ENCODE data around the gene FYB1.
"Not testable (repeated sequence)": the region's sequence is repeated elsewhere in the genome, so short reads cannot be mapped to it uniquely, and the experiment has no call there.

FYB1 gene

DNA sequence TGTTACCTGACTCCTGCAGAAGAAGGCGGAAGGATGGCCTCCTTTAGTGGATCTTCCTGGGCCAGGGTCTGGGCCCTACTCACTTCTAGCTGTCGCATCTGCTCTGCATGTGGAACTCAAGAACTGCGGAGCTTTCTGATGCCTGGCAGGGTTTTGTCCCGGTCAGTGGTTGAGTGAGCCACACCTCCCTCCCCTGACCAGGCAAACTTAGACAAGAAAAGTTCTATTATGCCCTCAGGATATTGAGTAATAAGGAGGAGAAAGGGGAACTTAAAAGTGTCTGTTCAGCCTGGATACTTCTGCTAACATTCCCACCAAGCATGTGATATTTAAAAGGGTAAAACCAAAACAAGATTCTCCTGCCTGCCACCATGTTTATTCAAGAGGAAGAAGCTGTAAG lies at the start of gene FYB1:
FYB1 (minus strand) TSS at position 127 of the 400 bp plus-strand sequence. CDS start 16,603 bp downstream, outside the sequence.
- DNase-seq (ENCODE audit: low read depth in 2 of 2): no peak

- no peak for DNase-seq (ENCODE audit: low read depth in 2 of 2)
These were observed 47.8 kb upstream of the FYB1 start for GRCh38 chr5:39267186-39267585.

GRCh38 chr5:39266442-39266841 lies 47.1 kb upstream of the FYB1 start:
- no peak for DNase-seq (ENCODE audit: low read depth in 2 of 2)

DNA sequence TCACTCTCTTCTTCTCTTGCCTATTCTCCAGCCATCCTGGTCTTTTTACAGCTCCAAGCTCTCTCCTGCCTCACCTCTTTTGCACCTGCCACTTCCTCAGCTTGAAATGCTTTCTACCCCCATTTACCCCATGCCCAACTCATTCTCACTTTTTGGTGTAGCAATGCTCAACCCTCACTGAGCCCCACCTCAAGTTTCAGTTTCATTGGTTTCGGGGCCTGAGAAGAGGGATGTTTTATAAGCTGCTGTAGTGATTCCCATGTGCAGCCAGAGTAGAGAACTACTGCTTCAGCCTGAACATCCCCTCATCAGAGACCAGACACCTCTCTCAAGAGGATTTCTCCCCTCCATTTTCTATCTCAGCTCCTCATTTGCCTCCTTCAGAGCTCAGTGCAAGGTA lies 45.2 kb upstream of the FYB1 start:
- no peak for DNase-seq (ENCODE audit: low read depth in 2 of 2)

DNA sequence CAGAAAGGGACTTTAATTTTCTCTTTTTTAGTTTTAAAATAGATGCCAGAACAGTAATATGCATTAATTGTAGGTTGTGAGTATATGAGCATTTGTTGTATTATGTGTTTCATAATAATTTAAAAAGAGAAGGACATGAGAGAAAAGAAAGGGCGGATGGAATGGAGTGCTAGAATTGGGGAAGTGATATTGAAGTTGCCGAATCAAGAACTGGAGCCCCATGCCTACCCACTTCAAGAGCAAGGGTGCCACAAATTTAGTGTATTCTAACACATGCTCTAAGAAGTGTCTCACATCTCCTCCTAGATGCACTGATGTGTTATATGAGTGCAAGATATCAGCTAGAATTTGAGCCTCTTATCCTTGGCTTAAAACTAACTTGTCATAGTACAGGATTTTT lies 43.6 kb upstream of the FYB1 start:
- no peak for DNase-seq (ENCODE audit: low read depth in 2 of 2)

GRCh38 chr5:39260095-39260494 lies 40.7 kb upstream of the FYB1 start:
- no peak for DNase-seq (ENCODE audit: low read depth in 2 of 2)

GRCh38 chr5:39257554-39257953 lies 38.2 kb upstream of the FYB1 start:
- no peak for DNase-seq (ENCODE audit: low read depth in 2 of 2)

- DNase-seq (ENCODE audit: low read depth in 2 of 2): no peak
These were observed 37.3 kb upstream of the FYB1 start for GRCh38 chr5:39256477-39257235.

- no peak for DNase-seq (ENCODE audit: low read depth in 2 of 2)
These were observed 36.0 kb upstream of the FYB1 start for GRCh38 chr5:39255406-39255805.

GRCh38 chr5:39254671-39255070 lies 35.3 kb upstream of the FYB1 start:
- no peak for DNase-seq (ENCODE audit: low read depth in 2 of 2)

GRCh38 chr5:39253196-39253595 lies 33.8 kb upstream of the FYB1 start:
- DNase-seq (ENCODE audit: low read depth in 2 of 2): no peak

- no peak for DNase-seq (ENCODE audit: low read depth in 2 of 2)
These were observed 30.4 kb upstream of the FYB1 start for GRCh38 chr5:39249564-39250274.

DNA sequence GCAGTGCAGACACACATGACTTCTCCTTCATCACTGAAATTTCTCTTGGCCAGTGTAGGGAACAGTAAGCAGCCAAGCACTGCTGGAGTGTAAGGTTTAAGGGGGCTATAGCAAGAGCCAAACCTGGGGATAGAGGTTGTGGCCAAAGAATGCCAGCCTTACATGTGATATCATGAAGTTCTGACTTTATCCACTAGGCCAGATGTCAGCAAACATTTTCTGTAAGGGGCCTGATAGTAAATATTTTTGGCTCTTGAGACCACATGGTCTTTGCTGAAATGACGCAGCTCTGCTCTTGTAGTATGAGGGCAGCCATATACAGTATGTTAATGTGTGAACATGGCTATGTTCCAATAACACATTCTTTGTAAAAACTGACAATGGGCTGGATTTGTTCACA lies 29.7 kb upstream of the FYB1 start:
- DNase-seq (ENCODE audit: low read depth in 2 of 2): no peak

- DNase-seq (ENCODE audit: low read depth in 2 of 2): no peak
These were observed 21.4 kb upstream of the FYB1 start for GRCh38 chr5:39240750-39241149.

GRCh38 chr5:39238366-39239105 lies 19.2 kb upstream of the FYB1 start:
- no peak for DNase-seq (ENCODE audit: low read depth in 2 of 2)

DNA sequence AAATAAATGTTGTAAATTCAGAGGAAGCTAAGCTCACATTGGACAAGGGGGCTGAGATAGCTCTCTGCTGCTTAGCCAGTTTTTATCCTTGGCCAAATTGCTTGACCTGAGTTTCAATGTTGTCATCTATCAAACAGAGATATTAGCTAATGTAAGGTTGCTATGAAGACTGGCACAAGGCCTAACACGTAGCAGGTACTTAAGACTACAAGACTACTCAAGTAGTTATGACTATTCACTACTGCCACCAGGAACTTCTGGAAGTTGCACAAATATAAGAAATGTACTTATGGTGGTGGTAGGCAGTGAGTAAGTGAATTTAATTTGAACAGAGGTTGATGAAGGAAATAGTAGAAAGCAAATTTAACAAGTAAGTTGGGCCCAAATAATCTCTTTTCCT lies 17.4 kb upstream of the FYB1 start:
- no peak for DNase-seq (ENCODE audit: low read depth in 2 of 2)

GRCh38 chr5:39235648-39236047 lies 16.3 kb upstream of the FYB1 start:
- no peak for DNase-seq (ENCODE audit: low read depth in 2 of 2)

DNA sequence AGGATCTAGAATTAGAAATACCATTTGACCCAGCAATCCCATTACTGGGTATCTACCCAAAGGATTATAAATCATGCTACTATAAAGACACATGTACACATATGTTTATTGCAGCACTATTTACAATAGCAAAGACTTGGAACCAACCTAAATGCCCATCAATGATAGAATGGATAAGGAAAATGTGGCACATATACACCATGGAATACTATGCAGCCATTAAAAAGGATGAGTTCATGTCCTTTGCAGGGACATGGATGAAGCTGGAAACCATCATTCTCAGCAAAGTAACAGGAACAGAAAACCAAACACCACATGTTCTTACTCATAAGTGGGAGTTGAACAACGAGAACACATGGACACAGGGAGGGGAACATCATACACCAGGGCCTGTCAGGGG lies 15.1 kb upstream of the FYB1 start:
- not testable (repeated sequence) for DNase-seq (ENCODE audit: low read depth in 2 of 2)

DNA sequence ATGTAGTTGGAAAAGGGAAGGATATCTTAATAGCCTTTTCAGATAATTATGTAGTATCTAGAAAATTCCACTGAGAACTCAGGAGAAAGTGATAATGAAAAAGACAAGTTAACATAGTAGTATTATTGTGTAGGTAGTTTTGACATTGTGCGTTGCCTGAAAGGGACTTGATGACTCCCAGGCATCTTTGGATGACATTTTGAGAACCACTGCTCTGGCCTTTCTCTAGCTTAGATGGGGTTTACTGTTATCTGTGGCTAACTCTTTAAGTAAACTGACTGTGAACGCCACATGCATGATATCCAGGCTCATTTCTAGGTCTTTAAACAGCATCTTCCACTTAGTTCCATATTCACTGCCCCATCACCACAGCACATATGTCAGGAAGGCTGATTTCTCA lies 14.4 kb upstream of the FYB1 start:
- DNase-seq (ENCODE audit: low read depth in 2 of 2): no peak

- DNase-seq (ENCODE audit: low read depth in 2 of 2): peak in 1 of 2 donors; percentile 43
These were observed 12.6 kb upstream of the FYB1 start for GRCh38 chr5:39231705-39232525.

- no peak for DNase-seq (ENCODE audit: low read depth in 2 of 2)
These were observed 9.2 kb upstream of the FYB1 start for GRCh38 chr5:39228596-39228995.

- DNase-seq (ENCODE audit: low read depth in 2 of 2): no peak
These were observed 7.2 kb upstream of the FYB1 start for GRCh38 chr5:39226558-39226957.
